GM12878 (cell line): ENCODE results near the gene AEN.

Source experiments
- BCL11A ChIP-seq: IDR thresholded peaks from 2 replicates; pipeline ENCODE4 v1.6.1; 2011; ENCODE audit warnings: low read depth, low read length
- CHD2 ChIP-seq: IDR thresholded peaks from 2 replicates; pipeline ENCODE4 v1.6.1; 2011; ENCODE audit warnings: low read depth, low read length, improper control_type of control experiment, borderline replicate concordance
- EGR1 ChIP-seq, 2 experiments: IDR thresholded peaks; 1 replicate in 1 of 2; 2 replicates in 1 of 2; pipeline ENCODE4 v1.6.1; 2011 to 2012; ENCODE audit warnings: low read depth in 2 of 2, low read length in 2 of 2, borderline replicate concordance in 1 of 2, mild to moderate bottlenecking in 1 of 2, moderate library complexity in 1 of 2
- GABPA ChIP-seq: IDR thresholded peaks from 2 replicates; pipeline ENCODE4 v1.6.1; 2014; ENCODE audit warnings: antibody characterized with exemption, low read depth, mild to moderate bottlenecking, inconsistent platforms
- HDGF ChIP-seq: fragments of 450-650 bp; IDR thresholded peaks from 2 replicates; pipeline ENCODE4 v1.6.1; 2016; ENCODE audit warnings: antibody characterized with exemption
- NBN ChIP-seq: fragments of 450-650 bp; IDR thresholded peaks from 2 replicates; pipeline ENCODE4 v1.6.1; 2016
- RELA ChIP-seq: fragments of 450-650 bp; IDR thresholded peaks from 2 replicates; pipeline ENCODE4 v1.8.0; 2014; ENCODE audit warnings: borderline replicate concordance; ENCODE audit not compliant: partially characterized antibody
- TCF7 ChIP-seq: IDR thresholded peaks from 2 replicates; pipeline ENCODE4 v1.6.1; 2014; ENCODE audit warnings: antibody characterized with exemption, borderline replicate concordance
- ZNF207 ChIP-seq: fragments of 450-650 bp; IDR thresholded peaks from 2 replicates; pipeline ENCODE4 v1.6.1; 2014; ENCODE audit warnings: antibody characterized with exemption, mild to moderate bottlenecking, borderline replicate concordance
- TF ChIP-seq, protein P1 (sequence below): fragments of 450-650 bp; IDR thresholded peaks from 2 replicates; pipeline ENCODE4 v1.6.1; 2017; ENCODE audit warnings: mild to moderate bottlenecking
- TF ChIP-seq, protein P2 (sequence below), 3 experiments: IDR thresholded peaks in 2 of 3; conservative IDR thresholded peaks in 1 of 3; 2 replicates each; pipeline ENCODE4 v1.5.1; 2011; ENCODE audit warnings: low read depth in 3 of 3, low read length in 3 of 3, mild to moderate bottlenecking in 3 of 3, control low read depth in 2 of 3, moderate library complexity in 2 of 3, inconsistent platforms in 1 of 3, mixed read lengths in 1 of 3; ENCODE audit not compliant: control insufficient read depth in 2 of 3, insufficient read depth in 1 of 3; ENCODE audit errors: extremely low read depth in 1 of 3
- TF ChIP-seq, protein P3 (sequence below): fragments of 450-650 bp; IDR thresholded peaks from 2 replicates; pipeline ENCODE4 v1.6.1; 2016; ENCODE audit warnings: mild to moderate bottlenecking

DNA sequence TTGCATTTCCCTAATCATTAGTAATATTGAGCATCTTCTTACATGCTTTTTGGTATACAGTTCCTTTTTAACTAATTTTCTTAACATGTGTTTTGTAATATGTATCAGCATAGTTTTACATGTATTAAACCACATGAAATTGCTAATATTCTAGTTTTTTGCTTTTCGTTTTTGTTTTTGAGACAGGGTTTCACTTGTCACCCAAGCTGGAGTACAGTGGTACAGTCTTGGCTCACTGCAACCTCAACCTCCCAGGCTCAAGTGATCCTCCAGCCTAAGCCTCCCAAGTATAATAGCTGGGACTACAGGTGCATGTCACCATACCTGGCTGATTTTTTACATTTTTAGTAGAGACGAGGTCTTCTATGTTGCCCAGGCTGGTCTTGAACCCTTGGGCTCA lies 13.3 kb downstream of the AEN start:
- TF ChIP-seq, protein P1, sequence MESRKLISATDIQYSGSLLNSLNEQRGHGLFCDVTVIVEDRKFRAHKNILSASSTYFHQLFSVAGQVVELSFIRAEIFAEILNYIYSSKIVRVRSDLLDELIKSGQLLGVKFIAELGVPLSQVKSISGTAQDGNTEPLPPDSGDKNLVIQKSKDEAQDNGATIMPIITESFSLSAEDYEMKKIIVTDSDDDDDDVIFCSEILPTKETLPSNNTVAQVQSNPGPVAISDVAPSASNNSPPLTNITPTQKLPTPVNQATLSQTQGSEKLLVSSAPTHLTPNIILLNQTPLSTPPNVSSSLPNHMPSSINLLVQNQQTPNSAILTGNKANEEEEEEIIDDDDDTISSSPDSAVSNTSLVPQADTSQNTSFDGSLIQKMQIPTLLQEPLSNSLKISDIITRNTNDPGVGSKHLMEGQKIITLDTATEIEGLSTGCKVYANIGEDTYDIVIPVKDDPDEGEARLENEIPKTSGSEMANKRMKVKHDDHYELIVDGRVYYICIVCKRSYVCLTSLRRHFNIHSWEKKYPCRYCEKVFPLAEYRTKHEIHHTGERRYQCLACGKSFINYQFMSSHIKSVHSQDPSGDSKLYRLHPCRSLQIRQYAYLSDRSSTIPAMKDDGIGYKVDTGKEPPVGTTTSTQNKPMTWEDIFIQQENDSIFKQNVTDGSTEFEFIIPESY, result no peak
- TF ChIP-seq ZNF207 (no peak), TCF7 (no peak), BCL11A (no peak), HDGF (no peak), CHD2 (no peak), RELA (no peak), EGR1 (IDR thresholded peaks at IDR 0.05; ENCODE audit: borderline replicate concordance in 1 of 2, low read depth in 2 of 2, low read length in 2 of 2) (no peak), NBN (no peak), GABPA (no peak)
- TF ChIP-seq, protein P2, sequence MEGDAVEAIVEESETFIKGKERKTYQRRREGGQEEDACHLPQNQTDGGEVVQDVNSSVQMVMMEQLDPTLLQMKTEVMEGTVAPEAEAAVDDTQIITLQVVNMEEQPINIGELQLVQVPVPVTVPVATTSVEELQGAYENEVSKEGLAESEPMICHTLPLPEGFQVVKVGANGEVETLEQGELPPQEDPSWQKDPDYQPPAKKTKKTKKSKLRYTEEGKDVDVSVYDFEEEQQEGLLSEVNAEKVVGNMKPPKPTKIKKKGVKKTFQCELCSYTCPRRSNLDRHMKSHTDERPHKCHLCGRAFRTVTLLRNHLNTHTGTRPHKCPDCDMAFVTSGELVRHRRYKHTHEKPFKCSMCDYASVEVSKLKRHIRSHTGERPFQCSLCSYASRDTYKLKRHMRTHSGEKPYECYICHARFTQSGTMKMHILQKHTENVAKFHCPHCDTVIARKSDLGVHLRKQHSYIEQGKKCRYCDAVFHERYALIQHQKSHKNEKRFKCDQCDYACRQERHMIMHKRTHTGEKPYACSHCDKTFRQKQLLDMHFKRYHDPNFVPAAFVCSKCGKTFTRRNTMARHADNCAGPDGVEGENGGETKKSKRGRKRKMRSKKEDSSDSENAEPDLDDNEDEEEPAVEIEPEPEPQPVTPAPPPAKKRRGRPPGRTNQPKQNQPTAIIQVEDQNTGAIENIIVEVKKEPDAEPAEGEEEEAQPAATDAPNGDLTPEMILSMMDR (IDR thresholded peaks at IDR 0.05 in 2 of 3, conservative IDR thresholded peaks at IDR 0.05 in 1 of 3; ENCODE audit: control insufficient read depth in 2 of 3, extremely low read depth in 1 of 3, insufficient read depth in 1 of 3, low read depth in 3 of 3, low read length in 3 of 3), result no peak
- TF ChIP-seq, protein P3, sequence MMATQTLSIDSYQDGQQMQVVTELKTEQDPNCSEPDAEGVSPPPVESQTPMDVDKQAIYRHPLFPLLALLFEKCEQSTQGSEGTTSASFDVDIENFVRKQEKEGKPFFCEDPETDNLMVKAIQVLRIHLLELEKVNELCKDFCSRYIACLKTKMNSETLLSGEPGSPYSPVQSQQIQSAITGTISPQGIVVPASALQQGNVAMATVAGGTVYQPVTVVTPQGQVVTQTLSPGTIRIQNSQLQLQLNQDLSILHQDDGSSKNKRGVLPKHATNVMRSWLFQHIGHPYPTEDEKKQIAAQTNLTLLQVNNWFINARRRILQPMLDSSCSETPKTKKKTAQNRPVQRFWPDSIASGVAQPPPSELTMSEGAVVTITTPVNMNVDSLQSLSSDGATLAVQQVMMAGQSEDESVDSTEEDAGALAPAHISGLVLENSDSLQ, result no peak
